GM18520 (cell line): ENCODE data around the gene IVNS1ABP.

Experiments
- ATAC-seq: cut with Tn5 transposase; IDR thresholded peaks from one replicate; pipeline ENCODE4 v1.9.1; 2021; ENCODE audit not compliant: unreplicated experiment

The IVNS1ABP gene

DNA sequence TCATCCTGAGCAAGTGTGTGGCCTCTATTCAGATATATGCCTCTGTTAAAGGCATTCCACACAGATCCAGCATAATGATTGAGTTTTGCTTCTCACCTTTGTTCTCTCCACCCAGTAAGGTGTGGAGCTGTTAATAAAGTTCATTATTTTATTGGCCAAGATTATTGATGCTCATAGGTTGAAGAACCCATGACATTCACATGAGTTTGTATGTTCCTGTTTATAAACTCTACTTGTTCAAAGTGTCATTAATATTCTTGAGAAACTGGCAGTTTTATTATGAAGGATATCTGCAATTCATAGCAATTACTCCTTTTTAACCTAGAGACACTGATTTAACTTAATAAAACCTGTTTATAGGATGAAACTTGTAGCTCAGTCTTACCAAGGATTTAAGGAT is 22.0 kb downstream of the IVNS1ABP start:
- ATAC-seq = no peak

DNA sequence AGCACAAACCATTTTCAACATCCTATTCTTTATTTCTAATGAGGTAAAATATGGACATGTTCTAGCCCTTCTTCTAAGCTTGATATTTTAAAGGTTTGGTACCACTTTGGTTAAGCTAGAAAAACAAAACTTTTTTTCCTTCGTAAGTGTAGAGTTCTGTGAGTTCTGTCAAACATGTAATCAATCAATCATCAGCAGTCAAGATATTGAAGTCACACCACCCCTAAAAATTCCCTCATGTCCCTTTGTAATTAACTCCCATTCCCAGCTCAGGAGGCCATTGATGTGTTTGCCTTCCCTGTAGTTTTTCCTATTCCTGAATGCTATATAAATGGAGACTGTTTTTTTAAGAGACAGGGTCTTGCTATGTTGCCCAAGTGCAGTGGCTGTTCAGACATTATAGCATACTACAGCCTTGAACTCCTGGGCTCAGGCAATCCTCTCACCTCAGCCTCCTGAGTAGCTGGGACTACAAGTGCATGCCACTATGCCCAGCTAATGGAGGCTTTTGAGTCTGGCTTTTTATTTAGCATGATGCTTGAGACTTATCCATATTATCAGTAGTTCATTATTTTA is 23.0 kb downstream of the IVNS1ABP start:
- no peak for ATAC-seq

DNA sequence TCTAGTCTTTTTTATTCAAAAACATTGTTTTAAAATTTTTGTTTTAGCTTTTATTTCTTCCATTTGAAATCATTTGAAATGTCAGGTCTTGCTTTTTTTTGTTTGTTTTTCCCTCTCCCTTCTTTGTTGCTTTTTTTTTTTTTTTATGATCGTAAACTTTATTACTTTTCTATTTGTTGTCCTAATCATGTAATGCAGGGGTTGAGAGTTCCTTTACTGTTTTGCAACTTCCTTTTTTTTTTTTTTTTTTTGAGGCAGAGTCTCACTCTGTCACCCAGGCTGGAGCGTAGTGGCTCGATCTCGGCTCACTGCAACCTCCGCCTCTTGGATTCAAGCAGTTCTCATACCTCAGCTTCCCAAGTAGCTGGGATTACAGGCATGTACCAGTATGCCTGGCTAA is 24.8 kb downstream of the IVNS1ABP start:
- ATAC-seq = no peak

DNA sequence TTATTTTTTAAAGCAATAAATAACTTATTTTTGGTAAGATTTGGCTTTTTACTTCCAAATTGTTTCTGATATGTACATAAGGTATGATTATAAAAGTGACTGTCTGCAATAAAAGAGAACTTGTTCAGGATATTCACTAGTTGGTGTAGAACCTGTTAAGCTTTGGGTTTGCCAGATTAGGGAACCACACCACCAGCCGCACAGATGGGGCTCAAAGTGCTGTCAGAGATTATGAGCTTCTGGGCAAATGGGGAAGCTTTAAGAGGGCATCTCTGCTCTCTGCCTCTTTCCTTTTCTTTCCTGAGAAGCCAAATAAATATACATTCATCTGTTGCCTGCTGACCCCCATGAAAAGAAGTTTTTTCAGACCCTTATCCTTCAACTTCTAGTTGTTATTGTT is 25.4 kb downstream of the IVNS1ABP start:
- no peak for ATAC-seq

DNA sequence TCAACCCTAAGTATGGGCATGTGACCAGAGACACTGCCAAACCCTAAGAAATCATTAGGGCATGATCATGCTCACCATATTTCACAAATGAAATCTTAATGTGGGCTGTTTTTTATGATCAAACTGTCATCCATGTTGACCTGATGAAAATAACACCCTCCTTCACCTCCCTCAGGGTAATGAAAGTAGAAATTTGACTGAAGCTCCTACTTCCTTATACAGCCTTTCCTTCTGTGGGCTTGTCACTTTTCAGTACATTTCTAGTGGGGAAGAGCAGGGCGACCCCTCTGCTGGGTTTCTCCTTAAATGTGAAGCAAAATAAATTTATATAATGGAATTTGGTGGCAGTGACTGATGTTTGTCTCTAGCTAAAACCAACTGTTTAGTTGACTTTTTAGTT is 25.9 kb downstream of the IVNS1ABP start:
- ATAC-seq = no peak

GRCh38 chr1:185289880-185290279 is 27.2 kb downstream of the IVNS1ABP start:
- no peak for ATAC-seq

GRCh38 chr1:185288435-185288834 is 28.6 kb downstream of the IVNS1ABP start:
- ATAC-seq = no peak

DNA sequence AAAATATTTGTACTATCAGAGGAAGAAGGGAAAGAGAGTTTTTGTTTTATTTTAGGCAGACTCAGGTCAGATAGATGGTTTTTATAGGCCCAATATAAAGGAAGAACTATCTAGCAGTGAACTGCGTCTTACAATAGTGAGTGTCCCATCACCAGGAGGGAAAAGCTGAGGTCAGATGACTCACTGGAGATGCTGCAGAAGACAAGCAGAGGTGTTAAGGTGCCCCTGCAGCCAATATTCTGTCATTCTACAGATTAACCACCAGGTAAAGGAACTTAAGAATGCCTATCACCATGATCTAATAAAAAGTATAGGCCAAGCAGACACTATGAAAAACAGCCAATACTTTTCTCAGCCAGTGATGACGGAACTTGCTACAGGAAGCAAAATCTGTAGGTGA is 29.6 kb downstream of the IVNS1ABP start:
- ATAC-seq = no peak

- ATAC-seq = no peak
Observed at GRCh38 chr1:185284533-185285276, 32.3 kb downstream of the IVNS1ABP start.

DNA sequence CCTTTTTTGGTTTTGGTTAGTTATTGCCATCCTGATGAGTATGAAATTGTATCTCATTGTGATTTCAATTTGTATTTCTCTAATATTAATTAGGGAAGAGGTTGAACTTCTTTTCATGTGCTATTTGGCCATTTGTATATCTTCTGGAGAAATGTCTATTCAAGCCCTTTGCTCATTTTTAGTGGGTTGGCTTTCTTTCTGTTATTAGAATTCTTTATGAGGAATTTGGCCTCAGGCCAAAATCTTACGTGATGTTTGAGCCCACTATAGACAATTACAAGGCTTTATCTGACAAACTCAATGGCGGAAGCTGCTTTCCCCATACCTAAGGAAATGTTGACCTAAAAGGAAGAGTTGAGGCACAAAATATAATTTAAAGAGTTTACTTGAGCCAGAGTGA is 32.9 kb downstream of the IVNS1ABP start:
- ATAC-seq = no peak

DNA sequence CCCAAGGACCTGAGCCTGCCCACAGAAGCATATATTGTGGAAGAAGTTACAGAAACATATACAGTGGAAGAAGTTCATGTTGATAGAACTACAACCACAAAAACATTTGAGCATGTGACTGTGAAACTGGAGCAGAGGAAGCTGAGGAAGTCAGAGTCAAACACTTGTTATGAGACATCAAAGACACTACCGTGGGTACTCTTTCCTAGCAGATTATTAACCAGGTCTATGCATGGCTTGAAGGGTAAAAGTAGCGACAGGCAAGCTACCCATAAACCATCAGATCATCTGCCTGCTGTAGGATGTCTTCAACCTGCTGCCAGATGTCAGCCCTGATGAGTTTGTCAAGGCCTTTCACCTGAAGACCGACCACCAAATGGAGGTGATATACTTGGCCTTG is 35.8 kb downstream of the IVNS1ABP start:
- peak; percentile 72 for ATAC-seq

DNA sequence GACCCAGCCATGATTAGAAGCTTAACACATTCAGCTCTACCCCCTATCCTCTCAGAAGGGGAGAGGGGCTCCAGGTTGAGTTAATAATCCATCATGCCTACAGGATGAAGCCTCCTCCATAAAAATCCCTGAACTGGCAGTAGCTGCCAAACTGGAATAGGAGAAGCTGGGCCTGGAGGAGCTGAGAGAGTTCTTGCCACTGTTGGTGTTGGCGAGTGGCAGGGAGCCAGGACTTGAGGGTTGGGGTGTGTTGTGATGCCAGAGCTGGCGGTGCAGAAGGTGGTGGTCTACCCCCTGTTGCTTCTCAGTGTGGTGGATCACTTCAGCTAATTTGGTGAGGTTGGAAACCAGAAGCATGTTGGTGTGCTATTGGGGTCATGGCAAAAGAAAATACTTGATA is 36.5 kb downstream of the IVNS1ABP start:
- ATAC-seq = no peak

DNA sequence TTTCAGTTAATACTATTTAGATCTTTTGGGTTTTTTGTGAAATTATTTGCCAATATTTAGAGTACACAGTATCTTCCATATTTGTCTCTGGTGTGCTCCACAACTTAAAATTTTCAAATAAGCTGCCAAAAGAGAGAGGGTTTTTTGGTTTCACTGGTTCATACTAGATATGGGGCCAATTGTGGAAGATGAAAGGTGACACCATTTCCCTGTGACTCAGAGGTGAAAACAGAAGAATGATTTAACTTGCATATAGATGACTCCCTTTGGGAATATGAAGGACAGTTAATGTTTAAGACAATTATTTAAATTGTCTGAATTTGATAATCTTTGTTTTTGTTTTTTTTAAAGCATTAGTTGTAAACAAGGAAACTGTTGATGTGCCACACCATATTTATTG is 37.5 kb downstream of the IVNS1ABP start:
- ATAC-seq = no peak

GRCh38 chr1:185271921-185272320 is 45.1 kb downstream of the IVNS1ABP start:
- no peak for ATAC-seq

DNA sequence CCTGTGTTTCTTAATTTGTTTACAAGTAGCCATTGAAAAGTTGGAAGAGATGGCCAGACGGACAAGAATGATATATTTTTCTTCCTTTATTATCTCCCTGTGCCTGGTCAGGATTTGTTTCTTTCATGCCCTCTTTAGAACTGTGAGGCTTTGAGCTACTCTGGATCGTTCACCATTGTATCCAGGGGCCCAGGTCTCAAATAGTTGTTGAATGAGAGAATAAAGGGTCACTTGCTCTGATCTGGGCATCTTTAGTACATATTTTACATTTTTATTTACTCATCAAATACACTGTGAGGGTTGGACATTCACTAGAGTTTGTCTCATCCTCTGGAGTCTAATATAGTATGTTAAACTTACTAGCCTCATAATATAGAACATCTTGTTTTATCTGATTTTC is 48.7 kb downstream of the IVNS1ABP start:
- no peak for ATAC-seq

DNA sequence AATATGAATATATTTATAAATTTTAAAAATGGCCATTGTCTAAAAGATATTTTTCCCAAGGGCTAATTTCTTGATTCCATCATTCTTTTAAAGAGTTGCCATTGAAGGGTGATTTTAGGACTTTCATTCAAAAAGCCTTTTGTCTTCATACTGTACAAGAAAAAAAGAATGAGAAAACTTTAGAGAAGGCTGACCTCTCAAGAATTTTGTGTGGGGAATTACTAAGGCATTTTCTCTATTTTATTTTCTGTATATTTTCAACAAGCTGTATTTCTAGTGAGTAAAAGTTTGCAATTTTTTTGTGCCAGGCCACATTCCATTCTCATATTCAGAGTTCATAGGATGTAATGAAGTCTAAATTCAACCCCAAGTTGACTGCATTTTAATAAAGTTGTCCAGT is 49.3 kb downstream of the IVNS1ABP start:
- ATAC-seq = no peak

- ATAC-seq = no peak
Observed at GRCh38 chr1:185267301-185267700, 49.7 kb downstream of the IVNS1ABP start.

- ATAC-seq = no peak
Observed at GRCh38 chr1:185265314-185265713, 51.7 kb downstream of the IVNS1ABP start.

DNA sequence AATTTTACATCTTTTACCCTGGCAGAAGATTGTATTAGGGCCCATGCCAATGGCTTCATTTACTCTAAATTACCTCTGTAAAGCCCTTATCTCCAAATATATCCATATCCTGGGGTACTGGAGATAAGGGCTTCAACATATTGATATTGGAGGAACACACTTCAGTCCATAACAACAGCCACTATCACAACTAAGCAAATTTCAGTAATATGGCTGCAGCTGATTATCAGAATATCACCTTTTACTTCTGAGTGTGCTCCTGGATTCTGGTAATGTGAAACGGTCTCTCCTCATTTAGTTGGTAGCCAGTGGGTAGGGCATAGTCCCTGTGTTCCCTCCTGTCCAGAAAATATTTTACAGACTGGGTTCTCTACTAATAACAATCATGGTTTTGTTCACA is 53.3 kb downstream of the IVNS1ABP start:
- no peak for ATAC-seq

DNA sequence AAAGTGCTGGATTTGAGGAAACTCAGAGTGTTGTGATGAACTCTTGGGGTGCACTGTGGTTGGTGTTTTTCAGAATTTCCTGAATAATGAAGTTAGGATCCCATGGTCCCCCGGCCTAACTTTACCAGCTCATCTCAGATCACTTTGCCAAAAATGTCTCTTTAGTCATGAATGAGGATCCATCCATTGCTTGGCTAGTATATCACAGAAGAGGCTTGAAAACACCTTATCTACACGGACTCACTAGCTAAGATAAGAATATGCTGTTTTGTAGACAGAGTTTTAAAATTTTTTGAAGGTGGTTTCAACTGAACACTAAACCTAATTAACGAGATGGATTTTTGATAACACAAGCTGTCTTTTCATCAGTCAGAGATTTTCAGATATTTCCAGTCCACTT is 53.8 kb downstream of the IVNS1ABP start:
- no peak for ATAC-seq

DNA sequence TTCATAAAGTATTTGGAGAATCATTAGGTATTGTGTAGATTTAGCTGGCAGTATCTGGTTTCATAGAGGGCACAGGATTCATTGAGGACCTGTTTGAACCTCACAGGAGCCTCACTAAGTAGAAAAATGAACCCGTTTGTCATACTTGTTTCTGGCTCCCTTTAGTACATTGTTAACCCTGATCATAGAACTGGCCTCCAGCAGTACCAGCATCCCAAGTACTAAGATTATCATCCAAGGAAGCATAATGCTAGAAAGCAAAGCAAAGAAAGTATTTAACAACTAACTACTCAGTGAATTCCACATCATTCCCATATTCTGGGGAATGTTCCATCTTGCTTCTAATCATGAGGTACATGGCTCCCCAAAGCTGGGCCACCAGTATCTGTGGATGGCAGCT is 54.9 kb downstream of the IVNS1ABP start:
- no peak for ATAC-seq

DNA sequence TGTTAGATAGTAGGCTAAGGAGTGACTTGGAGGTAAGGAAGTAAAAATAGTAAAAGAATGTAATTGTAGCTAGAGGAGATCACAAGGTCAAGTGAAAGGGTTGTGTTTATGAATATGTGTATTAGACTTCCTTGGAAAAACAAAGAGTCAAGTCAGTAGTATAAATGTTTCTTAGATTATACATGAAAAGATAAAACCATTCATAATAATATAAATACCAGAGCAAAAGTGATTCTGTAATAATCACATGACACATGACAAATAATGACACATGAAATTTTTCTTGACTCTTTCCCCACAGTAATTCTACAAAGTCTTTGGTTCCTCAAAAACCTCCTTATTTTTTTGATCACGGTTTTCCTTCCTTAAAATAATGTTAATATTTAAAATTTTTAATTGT is 56.4 kb downstream of the IVNS1ABP start:
- no peak for ATAC-seq

DNA sequence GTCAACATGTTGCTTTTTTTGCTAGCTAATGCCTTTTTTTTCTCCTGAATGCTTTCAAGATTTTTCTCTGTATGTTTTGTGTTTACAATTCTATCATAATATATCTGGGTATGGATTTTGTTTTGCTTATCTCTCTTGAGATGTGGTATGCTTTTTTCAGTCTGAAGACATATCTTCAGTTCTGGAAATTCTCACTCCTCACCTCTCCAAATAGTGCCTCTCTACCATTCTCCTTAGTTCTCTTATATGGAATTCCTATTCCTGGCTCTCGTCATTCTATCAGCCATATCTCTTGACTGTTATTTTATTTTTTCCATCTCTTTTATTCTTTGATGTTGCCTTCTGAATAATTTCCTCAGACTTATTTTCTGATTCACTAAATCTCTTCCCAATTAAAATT is 58.4 kb downstream of the IVNS1ABP start:
- ATAC-seq = no peak
